ENCODE data around the gene OAS3. TPM values are rescaled to one million over a fixed set of nuclear protein-coding genes. Genes with fewer than 3 reads are reported as not detected.
A peak's percentile ranks its signal among the peaks of the same experiment; 100 is the strongest.

OAS3 gene
- polyA plus RNA-seq, 4 donors: 3.8 to 13.1 (median 7.3) TPM

DNA sequence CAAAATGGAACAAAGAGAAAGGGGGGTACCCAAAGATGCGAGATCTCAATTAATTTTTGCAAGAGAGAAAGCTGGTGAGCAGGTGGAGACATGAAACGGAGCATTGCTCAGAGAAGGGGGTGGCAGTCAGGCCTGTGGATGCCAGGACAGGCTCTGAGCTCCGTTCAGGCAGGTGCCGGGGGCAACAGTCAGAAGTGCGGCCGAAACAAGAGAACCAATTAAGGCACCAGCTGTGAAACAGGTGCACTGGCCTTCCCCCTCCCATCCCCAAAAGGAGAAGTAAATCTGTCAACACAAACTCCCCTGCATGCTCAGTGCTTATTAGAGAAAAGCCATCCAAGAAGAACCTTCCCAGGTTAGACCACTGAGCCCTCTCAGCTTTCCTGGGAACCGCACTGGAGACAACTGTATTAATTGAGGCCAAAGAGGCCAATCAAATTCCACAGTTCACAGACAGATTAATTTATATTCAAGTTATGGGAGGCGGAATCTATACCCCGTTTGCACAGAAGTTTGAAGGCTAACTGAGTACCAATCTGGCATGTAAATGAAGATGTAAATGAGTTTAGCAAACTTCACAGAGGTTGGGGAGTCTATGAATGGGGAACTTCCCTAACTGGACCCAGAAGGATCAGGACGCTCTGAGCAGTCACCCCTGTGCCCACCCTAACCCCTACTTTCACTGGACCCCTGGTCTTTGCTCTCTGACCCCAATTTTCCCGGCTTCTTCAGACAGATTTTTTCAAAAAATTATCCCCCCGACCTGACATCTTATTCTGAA is 60.9 kb downstream of the OAS3 start:
- no peak for FAIRE-seq
- no peak for DNase-seq
- H3K36me3 ChIP-seq (ENCODE audit: control insufficient read depth in 3 of 3, insufficient read depth in 2 of 3, low read depth in 1 of 3, low read length in 3 of 3): peaks cover 0 to 8% (median 4%) of the 10 kb centered on the region in 3 donors
- no peaks in the 10 kb centered on the region for H3K4me1 ChIP-seq (ENCODE audit: control insufficient read depth in 3 of 3, insufficient read depth in 2 of 3, low read depth in 1 of 3, low read length in 2 of 3)
- no peak overlapping the region for H3K4me3 ChIP-seq (ENCODE audit: low read depth in 1 of 3, low read length in 3 of 3)
- H3K9me3 ChIP-seq (ENCODE audit: control insufficient read depth in 2 of 2, insufficient read depth in 1 of 2, low read depth in 1 of 2, low read length in 1 of 2): peaks cover 0 to 7% of the 10 kb centered on the region in 2 donors
- peaks cover 0 to 3% (median 0%) of the 10 kb centered on the region in 3 donors for H3K27me3 ChIP-seq (ENCODE audit: control insufficient read depth in 3 of 3, insufficient read depth in 3 of 3, low read length in 3 of 3)
- WGBS, 3 donors: 85 to 88% (median 86%) methylated on average over 12 of the region's 12 CpGs
- no peak overlapping the region for H3K27ac ChIP-seq (ENCODE audit: low read depth in 1 of 3, low read length in 2 of 3)

DNA sequence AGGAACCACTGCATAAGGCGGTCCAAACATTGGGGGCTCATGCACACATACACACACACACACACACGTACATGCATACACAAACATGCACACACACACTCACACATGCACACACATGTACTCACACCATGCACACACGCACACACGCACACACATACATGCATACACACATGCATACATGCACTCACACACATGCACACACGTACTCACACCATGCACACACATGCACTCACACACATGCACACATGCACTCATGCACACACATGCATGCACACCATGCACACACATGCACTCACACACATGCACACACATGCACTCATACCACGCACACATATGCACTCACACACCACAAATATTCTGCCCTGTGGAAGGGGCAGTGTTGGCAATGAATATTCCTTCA is 62.2 kb downstream of the OAS3 start:
- WGBS, 3 donors: 93 to 99% (median 97%) methylated on average over 6 of the region's 6 CpGs
- Histone ChIP-seq H3K4me1 (ENCODE audit: control insufficient read depth in 3 of 3, insufficient read depth in 2 of 3, low read depth in 1 of 3, low read length in 2 of 3) (no peaks in the 10 kb centered on the region), H3K36me3 (ENCODE audit: control insufficient read depth in 3 of 3, insufficient read depth in 2 of 3, low read depth in 1 of 3, low read length in 3 of 3) (peaks cover 0 to 8% (median 4%) of the 10 kb centered on the region in 3 donors), H3K27me3 (ENCODE audit: control insufficient read depth in 3 of 3, insufficient read depth in 3 of 3, low read length in 3 of 3) (peaks cover 0 to 3% (median 0%) of the 10 kb centered on the region in 3 donors), H3K4me3 (ENCODE audit: low read depth in 1 of 3, low read length in 3 of 3) (no peak overlapping the region), H3K27ac (ENCODE audit: low read depth in 1 of 3, low read length in 2 of 3) (no peak overlapping the region), H3K9me3 (ENCODE audit: control insufficient read depth in 2 of 2, insufficient read depth in 1 of 2, low read depth in 1 of 2, low read length in 1 of 2) (peaks cover 0 to 7% of the 10 kb centered on the region in 2 donors)
- DNase-seq (no peak), FAIRE-seq (no peak)

DNA sequence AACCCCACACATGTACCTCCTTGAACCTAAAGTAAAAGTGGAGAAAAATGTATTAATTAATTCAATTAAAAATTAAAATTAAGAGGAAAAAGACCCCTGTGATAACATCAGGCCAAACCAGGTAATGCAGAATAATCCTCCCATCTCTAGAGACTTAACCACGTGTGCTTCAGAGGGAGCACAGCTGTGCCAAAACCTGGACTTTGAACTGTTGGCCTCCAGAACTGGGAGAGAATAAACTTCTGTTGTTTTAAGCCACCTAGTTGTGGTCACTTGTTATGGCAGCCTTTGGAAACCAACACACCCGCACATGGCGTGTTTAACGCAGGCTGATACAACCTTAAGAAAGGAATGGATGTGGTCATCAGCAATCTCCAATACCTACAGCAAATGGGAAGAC is 63.9 kb downstream of the OAS3 start:
- WGBS, 3 donors: 54 to 73% (median 64%) methylated on average over 4 of the region's 4 CpGs
- Histone ChIP-seq H3K36me3 (ENCODE audit: control insufficient read depth in 3 of 3, insufficient read depth in 2 of 3, low read depth in 1 of 3, low read length in 3 of 3) (peaks cover 0 to 14% (median 4%) of the 10 kb centered on the region in 3 donors), H3K27me3 (ENCODE audit: control insufficient read depth in 3 of 3, insufficient read depth in 3 of 3, low read length in 3 of 3) (peaks cover 0 to 2% (median 0%) of the 10 kb centered on the region in 3 donors), H3K9me3 (ENCODE audit: control insufficient read depth in 2 of 2, insufficient read depth in 1 of 2, low read depth in 1 of 2, low read length in 1 of 2) (peaks cover 0 to 7% of the 10 kb centered on the region in 2 donors), H3K27ac (ENCODE audit: low read depth in 1 of 3, low read length in 2 of 3) (no peak overlapping the region), H3K4me3 (ENCODE audit: low read depth in 1 of 3, low read length in 3 of 3) (no peak overlapping the region), H3K4me1 (ENCODE audit: control insufficient read depth in 3 of 3, insufficient read depth in 2 of 3, low read depth in 1 of 3, low read length in 2 of 3) (no peaks in the 10 kb centered on the region)
- peak in 1 of 2 donors; percentile 12 for DNase-seq
- FAIRE-seq: no peak

DNA sequence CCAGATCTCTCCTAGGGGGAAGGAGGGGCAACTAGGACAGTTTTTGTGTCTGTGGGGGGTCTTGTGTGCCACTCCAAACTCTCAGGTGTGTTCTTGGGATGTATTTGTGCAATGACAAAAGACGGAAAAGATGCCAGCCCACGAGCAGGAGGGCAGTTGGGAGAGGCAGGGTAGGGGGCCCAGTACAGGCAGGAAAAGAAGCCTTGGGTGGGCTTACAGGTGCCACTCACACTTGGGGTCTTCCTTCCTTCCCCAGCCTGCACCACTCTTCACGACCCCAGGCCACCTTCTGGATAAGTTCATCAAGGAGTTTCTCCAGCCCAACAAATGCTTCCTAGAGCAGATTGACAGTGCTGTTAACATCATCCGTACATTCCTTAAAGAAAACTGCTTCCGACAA is 64.4 kb downstream of the OAS3 start:
- H3K27me3 ChIP-seq (ENCODE audit: control insufficient read depth in 3 of 3, insufficient read depth in 3 of 3, low read length in 3 of 3): no peaks in the 10 kb centered on the region
- H3K9me3 ChIP-seq (ENCODE audit: control insufficient read depth in 2 of 2, insufficient read depth in 1 of 2, low read depth in 1 of 2, low read length in 1 of 2): peaks cover 0 to 7% of the 10 kb centered on the region in 2 donors
- H3K36me3 ChIP-seq (ENCODE audit: control insufficient read depth in 3 of 3, insufficient read depth in 2 of 3, low read depth in 1 of 3, low read length in 3 of 3): peaks cover 0 to 14% (median 4%) of the 10 kb centered on the region in 3 donors
- DNase-seq (no peak), FAIRE-seq (no peak)
- no peaks in the 10 kb centered on the region for H3K4me1 ChIP-seq (ENCODE audit: control insufficient read depth in 3 of 3, insufficient read depth in 2 of 3, low read depth in 1 of 3, low read length in 2 of 3)
- H3K27ac ChIP-seq (ENCODE audit: low read depth in 1 of 3, low read length in 2 of 3): no peak overlapping the region
- H3K4me3 ChIP-seq (ENCODE audit: low read depth in 1 of 3, low read length in 3 of 3): no peak overlapping the region
- WGBS, 3 donors: 88 to 99% (median 92%) methylated on average over 5 of the region's 5 CpGs

DNA sequence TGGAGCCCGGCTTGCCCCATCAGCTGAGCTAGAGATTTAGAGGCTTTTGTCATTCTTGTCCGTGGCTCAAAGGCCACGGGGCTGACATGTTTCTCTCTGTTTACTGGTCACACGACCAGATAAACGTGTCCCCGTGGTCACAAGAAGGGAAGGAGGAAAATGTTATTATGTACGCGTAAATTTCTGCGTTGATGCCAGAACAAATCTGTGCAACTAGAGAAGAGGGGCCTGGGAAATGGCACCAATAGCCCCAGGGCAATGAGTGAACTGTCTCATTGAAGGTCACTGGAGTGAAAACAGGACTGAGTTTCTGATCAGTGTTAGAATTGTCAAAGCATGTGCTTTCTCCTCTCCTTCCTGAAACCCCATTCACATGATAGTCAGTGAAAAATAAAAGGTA is 65.4 kb downstream of the OAS3 start:
- Histone ChIP-seq H3K9me3 (ENCODE audit: control insufficient read depth in 2 of 2, insufficient read depth in 1 of 2, low read depth in 1 of 2, low read length in 1 of 2) (no peaks in the 10 kb centered on the region), H3K4me1 (ENCODE audit: control insufficient read depth in 3 of 3, insufficient read depth in 2 of 3, low read depth in 1 of 3, low read length in 2 of 3) (no peaks in the 10 kb centered on the region), H3K27me3 (ENCODE audit: control insufficient read depth in 3 of 3, insufficient read depth in 3 of 3, low read length in 3 of 3) (no peaks in the 10 kb centered on the region), H3K36me3 (ENCODE audit: control insufficient read depth in 3 of 3, insufficient read depth in 2 of 3, low read depth in 1 of 3, low read length in 3 of 3) (peaks cover 0 to 12% (median 2%) of the 10 kb centered on the region in 3 donors), H3K4me3 (ENCODE audit: low read depth in 1 of 3, low read length in 3 of 3) (no peak overlapping the region), H3K27ac (ENCODE audit: low read depth in 1 of 3, low read length in 2 of 3) (no peak overlapping the region)
- WGBS, 3 donors: 83 to 88% (median 85%) methylated on average over 9 of the region's 9 CpGs
- DNase-seq: no peak
- FAIRE-seq: no peak

DNA sequence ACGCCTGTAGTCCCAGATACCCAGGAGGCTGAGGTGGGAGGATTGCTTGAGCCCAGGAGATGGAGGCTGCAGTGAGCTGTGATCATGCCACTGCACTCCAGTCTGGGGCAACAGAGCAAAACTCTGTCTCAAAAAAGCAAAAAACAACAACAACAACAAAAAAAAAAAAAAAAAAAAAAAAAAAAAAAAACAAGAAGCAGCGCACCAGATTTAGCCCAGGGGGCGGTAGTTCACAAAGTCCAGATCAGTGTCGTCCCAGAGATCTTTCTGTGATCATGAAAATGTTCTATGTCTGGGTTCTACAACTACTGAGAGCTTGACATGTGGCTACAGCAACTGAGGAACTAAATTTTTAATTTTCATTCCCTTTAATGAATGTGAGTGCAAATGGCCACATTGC is 67.5 kb downstream of the OAS3 start:
- H3K9me3 ChIP-seq (ENCODE audit: control insufficient read depth in 2 of 2, insufficient read depth in 1 of 2, low read depth in 1 of 2, low read length in 1 of 2): no peaks in the 10 kb centered on the region
- H3K27ac ChIP-seq (ENCODE audit: low read depth in 1 of 3, low read length in 2 of 3): no peak overlapping the region
- DNase-seq (no peak), FAIRE-seq (no peak)
- 62 to 85% (median 78%) methylated on average over 4 of the region's 4 CpGs for WGBS, 3 donors
- no peak overlapping the region for H3K4me3 ChIP-seq (ENCODE audit: low read depth in 1 of 3, low read length in 3 of 3)
- no peaks in the 10 kb centered on the region for H3K27me3 ChIP-seq (ENCODE audit: control insufficient read depth in 3 of 3, insufficient read depth in 3 of 3, low read length in 3 of 3)
- H3K4me1 ChIP-seq (ENCODE audit: control insufficient read depth in 3 of 3, insufficient read depth in 2 of 3, low read depth in 1 of 3, low read length in 2 of 3): no peaks in the 10 kb centered on the region
- H3K36me3 ChIP-seq (ENCODE audit: control insufficient read depth in 3 of 3, insufficient read depth in 2 of 3, low read depth in 1 of 3, low read length in 3 of 3): peaks cover 0 to 18% (median 2%) of the 10 kb centered on the region in 3 donors

DNA sequence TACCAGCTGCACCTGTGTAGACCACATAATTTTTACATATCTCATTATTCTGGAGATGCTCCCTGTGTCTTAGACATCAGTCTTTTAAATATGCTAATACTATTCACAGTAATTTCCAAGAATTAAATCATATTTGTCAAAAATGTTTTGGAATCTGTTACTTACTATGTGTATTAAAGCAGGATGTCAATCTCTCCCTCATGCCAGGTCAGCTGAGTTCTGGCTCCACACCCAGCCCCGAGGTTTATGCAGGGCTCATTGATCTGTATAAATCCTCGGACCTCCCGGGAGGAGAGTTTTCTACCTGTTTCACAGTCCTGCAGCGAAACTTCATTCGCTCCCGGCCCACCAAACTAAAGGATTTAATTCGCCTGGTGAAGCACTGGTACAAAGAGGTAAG is 67.9 kb downstream of the OAS3 start:
- Histone ChIP-seq H3K36me3 (ENCODE audit: control insufficient read depth in 3 of 3, insufficient read depth in 2 of 3, low read depth in 1 of 3, low read length in 3 of 3) (peaks cover 0 to 18% (median 2%) of the 10 kb centered on the region in 3 donors), H3K4me3 (ENCODE audit: low read depth in 1 of 3, low read length in 3 of 3) (no peak overlapping the region), H3K9me3 (ENCODE audit: control insufficient read depth in 2 of 2, insufficient read depth in 1 of 2, low read depth in 1 of 2, low read length in 1 of 2) (no peaks in the 10 kb centered on the region), H3K4me1 (ENCODE audit: control insufficient read depth in 3 of 3, insufficient read depth in 2 of 3, low read depth in 1 of 3, low read length in 2 of 3) (no peaks in the 10 kb centered on the region), H3K27me3 (ENCODE audit: control insufficient read depth in 3 of 3, insufficient read depth in 3 of 3, low read length in 3 of 3) (no peaks in the 10 kb centered on the region), H3K27ac (ENCODE audit: low read depth in 1 of 3, low read length in 2 of 3) (no peak overlapping the region)
- no peak for FAIRE-seq
- DNase-seq: no peak
- WGBS, 3 donors: 92 to 94% (median 92%) methylated on average over 7 of the region's 7 CpGs

DNA sequence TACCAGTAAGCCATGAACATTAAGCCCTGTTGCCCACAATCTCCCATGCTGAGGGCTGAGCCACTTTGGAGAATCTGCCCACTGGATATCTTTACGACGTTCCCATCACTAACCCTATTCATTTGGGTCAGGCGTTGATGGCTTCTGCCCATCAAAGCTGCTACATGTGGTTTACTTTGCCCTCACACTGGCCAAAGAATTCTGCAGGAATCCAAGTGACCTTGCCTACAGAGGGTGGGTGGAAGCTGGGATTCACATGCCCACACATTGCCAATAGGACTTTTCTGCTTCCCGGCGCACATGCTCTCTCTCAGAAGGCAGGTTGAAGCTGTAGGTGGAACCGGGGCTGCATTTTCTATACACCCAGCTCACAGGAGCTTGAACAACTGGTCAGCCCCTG is 68.4 kb downstream of the OAS3 start:
- DNase-seq (no peak), FAIRE-seq (no peak)
- H3K27me3 ChIP-seq (ENCODE audit: control insufficient read depth in 3 of 3, insufficient read depth in 3 of 3, low read length in 3 of 3): no peaks in the 10 kb centered on the region
- no peak overlapping the region for H3K27ac ChIP-seq (ENCODE audit: low read depth in 1 of 3, low read length in 2 of 3)
- H3K36me3 ChIP-seq (ENCODE audit: control insufficient read depth in 3 of 3, insufficient read depth in 2 of 3, low read depth in 1 of 3, low read length in 3 of 3): peaks cover 0 to 18% (median 2%) of the 10 kb centered on the region in 3 donors
- H3K9me3 ChIP-seq (ENCODE audit: control insufficient read depth in 2 of 2, insufficient read depth in 1 of 2, low read depth in 1 of 2, low read length in 1 of 2): no peaks in the 10 kb centered on the region
- WGBS, 3 donors: 94 to 97% (median 96%) methylated on average over 6 of the region's 6 CpGs
- no peaks in the 10 kb centered on the region for H3K4me1 ChIP-seq (ENCODE audit: control insufficient read depth in 3 of 3, insufficient read depth in 2 of 3, low read depth in 1 of 3, low read length in 2 of 3)
- no peak overlapping the region for H3K4me3 ChIP-seq (ENCODE audit: low read depth in 1 of 3, low read length in 3 of 3)

Measured in small intestine (tissue), 7 donors.